Right kidney (tissue), 1 donor: ENCODE data around the gene ADAP1.

Experiments used
- DNase-seq: peaks from one replicate; pipeline ENCODE4 v3.0.0-alpha.2; 2016

The ADAP1 gene

GRCh38 chr7:923108-924041, 31.1 kb downstream of the ADAP1 start:
- DNase-seq = peak; percentile 56

DNA sequence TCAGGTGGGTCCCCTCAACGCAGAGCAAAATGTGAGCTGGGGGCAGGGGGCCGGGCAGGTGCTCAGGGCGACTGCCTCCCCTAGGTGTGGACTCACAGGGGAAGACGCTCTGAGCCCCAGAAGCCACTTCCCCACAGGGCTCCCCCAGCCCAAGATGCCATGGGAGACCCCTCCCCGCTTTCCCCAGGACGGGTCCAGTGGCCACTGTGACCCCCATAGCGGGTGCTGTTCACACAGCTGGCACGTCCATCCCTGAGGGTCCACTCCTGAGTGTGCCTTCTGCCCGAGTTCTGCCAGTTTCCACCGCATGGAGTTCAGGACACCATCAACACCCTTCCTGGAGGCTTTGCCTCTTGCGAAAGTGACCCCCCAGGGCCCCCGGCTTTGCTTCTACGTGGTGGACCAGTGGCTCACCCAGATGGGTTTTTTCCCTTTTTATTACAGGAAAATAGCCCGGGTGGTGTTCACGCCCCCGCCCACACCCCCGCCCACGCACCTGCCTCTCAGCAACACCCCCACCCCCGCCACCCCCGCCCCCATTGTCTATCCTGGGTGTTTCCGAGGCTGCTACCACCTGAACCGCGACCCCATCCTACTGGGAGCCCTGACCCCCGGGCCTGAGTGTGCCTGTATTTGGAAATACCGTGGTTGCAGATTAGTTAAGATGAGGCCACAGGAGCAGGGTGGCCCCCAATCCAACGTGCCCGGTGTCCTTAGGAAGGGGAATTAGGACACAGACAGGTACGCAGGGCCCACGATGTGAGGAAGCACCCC, 32.0 kb downstream of the ADAP1 start:
- DNase-seq = no peak

GRCh38 chr7:921581-922333, 32.7 kb downstream of the ADAP1 start:
- no peak for DNase-seq

GRCh38 chr7:921071-921461, 33.4 kb downstream of the ADAP1 start:
- DNase-seq = no peak

DNA sequence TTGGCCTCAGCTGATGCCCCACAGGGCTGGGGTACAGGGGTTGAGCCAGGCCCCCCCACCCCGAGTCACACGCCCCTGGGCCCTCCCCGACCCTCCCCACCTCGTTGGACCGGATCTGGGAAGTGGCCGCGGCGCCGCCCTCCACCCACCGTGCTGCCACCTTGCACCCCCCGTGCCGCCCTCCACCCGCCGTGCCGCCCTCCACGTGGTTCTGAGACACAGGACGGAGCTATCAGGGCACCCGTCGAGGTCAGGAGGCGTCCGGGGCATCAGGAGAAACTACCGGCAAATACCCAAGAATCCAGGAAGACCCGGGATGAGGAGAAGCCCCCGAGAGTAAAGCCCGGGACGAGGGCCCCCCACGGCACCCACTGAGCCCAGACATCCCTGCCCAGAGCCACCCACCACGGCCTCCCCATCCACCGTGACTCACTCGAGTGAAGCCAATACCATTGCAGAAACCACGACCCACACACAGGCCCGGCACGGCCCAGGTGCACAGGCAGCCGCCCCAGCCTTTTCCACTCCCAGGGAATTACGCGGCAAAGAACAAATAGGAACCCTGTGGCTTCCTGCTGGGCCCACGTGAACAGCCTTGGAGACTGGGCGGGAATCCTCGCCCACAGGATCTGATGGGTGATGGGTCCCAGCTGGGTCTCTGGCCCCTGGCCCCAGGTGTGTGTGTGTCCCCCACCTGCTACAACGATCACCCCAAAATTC, 34.0 kb downstream of the ADAP1 start:
- DNase-seq = no peak

GRCh38 chr7:919924-920341, 34.5 kb downstream of the ADAP1 start:
- DNase-seq = no peak

DNA sequence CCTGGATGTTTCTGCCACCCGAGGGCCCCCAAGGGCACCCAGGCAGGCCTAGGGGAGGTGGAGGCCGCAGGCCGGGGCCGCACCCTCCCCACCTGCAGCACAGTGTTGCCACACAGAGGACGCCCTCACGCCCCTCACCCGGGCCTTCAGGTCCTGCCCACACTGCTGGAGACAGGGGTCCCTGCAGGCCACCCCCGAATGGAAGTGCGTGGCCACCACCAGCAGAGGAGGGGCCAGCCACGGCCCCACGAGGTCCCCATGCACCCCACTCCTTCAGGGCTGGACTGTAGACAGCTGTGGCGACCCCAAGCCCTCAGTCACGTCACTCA, 35.4 kb downstream of the ADAP1 start:
- no peak for DNase-seq

DNA sequence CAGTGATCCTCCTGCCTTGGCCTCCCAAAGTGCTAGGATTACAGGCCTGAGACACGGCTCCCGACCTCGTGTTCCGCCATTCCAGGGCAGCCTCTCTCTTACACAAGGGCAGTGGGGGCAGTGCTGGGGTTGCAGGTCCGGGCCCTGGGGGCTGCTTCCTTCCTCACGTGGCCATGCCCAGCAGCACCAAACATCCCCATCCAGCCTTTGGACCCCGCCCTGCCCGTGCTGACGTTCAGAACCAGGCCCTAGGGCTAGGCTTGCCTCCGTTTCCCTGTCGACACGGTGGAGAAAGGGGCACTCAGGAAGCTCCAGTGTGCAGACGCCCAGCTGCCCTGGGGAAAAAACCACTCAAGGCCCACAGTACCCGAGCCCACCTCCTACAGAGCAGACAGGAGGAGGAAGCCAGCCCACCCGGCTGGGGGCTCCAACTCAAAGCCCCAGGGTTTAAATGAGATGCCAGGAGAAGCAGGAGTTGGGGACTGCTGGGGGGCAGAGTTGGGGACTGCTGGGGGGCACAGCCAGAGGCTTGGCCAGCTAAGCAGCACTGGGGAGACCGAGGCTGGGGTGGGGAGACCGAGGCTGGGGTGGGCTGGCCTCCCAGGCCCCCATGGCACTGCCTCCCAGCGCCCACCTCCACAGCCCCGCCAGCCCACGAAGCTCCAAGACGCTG, 35.9 kb downstream of the ADAP1 start:
- no peak for DNase-seq

- DNase-seq = no peak
Measured at GRCh38 chr7:918118-918425, 36.4 kb downstream of the ADAP1 start.

- DNase-seq = no peak
Measured at GRCh38 chr7:917255-918117, 37.0 kb downstream of the ADAP1 start.

DNA sequence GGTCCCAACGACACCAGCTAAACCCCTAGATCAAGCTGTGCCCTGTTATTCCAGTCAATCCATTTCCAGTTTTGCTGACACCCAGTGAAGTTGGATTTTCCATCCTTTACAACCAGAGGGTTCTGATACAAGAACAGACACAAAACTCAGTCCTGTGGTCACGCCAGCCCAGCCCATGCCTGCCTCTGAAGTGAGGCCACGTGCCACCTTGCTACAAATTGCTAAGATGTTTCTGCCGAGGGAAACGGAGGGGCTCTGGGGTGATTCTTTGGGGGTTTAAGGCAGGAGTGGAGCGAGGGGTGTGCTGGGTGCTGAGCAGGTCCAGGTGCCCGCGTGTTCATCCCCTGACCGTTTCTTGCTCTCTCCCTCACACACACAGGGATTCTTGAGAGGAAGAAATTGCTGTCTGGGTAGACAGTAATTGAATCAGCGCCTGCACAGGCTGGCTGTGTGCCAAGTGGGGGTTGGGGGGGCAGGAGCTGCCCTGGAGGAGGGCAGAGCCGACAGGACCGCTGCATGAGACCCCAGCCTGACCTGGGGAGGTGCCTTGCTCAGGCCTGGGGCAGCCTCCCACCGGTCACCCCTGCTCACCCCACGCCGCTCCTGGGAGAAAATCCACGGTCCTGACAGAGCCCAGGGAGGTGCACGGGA, 38.1 kb downstream of the ADAP1 start:
- DNase-seq = peak; percentile 56

GRCh38 chr7:915291-916218, 38.9 kb downstream of the ADAP1 start:
- no peak for DNase-seq

DNA sequence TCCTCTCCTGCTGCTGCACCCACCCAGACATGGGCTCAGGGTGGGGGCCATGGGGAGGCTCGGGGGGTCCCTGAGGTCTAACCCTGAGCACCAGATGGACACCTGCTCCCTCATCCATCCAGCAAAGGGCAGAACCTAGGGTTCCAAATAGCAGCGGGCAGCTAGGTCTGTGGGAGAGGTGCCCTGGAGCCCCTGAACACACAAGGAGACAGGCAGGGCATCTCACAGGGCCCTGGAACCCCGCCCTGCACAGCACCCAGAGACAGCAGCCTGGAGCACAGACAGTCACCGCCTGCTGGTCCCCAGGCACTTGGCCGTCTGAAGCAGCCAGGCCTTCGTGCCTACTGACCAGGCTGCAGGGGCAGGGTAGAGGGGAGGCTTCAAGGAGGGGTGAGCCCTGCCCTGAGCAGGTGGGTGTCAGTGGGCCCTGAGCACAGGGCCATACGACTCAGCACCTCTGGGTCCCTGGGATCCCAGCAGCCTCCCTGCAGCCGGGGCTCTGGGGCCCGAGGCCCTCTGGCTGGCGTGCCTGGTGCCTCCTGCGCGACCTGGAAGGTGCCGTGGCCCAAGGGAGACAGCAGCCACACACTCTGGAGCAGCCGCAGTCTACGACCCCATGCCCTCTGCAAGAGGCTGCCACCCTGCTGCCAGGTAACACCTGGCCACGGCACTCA, 39.8 kb downstream of the ADAP1 start:
- DNase-seq = no peak

- no peak for DNase-seq
Measured at GRCh38 chr7:913736-914520, 40.6 kb downstream of the ADAP1 start.

DNA sequence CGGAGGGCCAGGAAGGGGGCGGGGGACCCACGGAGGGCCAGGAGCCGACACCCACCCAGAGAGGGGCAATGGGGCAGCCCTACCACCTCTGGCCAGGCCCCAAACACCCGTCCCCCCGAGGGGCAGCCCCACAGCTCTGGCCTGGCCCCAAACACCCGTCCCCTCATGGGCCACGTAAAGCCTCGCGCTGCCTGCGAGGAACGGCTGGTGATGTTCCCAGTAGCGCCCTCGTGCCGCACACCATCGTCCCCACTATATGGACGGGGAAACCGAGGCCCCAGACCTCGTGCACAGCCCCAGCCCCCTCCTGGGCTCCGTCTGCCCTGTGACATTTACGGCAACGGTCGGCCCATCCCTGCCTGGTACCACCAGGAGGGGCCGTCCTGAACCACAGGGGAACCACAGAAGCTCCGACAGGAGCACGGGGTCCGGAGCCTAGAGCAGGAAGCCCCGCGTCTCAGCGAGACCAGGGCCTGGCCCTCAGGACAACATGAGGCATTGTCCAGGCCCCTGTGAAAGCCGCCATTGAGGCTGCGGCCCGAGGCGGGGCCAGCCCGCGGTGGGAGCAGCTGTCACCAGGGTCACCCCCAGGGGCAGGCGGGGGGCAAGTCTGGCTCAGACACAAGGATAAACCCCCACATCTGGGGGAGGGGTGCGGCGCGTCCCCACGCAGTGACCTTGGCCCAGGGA, 42.5 kb downstream of the ADAP1 start:
- DNase-seq = no peak

DNA sequence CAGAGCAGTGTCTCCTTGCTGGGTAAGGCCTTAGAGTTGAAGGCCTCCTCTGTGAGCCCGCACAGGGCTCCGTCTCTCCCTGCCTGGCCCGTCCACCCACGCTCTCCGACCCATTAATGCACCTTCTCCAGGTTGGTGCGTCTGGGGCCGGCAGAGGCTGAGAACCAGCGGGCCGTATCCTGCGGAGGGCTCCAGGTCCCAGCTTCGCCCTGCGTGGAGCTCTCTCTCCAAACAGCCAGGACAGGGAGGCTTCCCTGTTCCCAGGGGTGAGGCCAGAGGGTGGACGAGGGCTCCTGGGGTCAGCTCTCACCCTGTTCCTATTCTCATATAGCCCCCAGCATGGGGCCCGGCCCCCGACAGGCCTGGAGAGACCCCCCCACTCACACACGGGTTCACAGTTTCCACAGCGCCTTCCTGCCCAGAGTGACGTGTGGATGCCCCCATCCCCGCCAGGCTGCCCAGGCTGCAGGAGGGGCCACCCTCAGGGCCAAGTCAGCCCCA, 43.5 kb downstream of the ADAP1 start:
- DNase-seq = peak; percentile 20

GRCh38 chr7:910441-910861, 44.0 kb downstream of the ADAP1 start:
- DNase-seq = no peak
